DND-41 (cell line): Measurements from ENCODE around the gene SEC14L2.

Experiments
- EZH2 ChIP-seq: IDR thresholded peaks from 3 replicates; pipeline ENCODE4 v1.6.1; 2012; ENCODE audit warnings: borderline replicate concordance, low read depth, mild to moderate bottlenecking, moderate library complexity, low read length, inconsistent platforms; ENCODE audit not compliant: severe bottlenecking
- TF ChIP-seq, protein P1 (sequence below): IDR thresholded peaks from 2 replicates; pipeline ENCODE4 v1.5.1; 2012; ENCODE audit warnings: borderline replicate concordance, low read length, moderate library complexity, mild to moderate bottlenecking; ENCODE audit not compliant: poor library complexity, severe bottlenecking; ENCODE audit errors: extremely low read depth

DNA sequence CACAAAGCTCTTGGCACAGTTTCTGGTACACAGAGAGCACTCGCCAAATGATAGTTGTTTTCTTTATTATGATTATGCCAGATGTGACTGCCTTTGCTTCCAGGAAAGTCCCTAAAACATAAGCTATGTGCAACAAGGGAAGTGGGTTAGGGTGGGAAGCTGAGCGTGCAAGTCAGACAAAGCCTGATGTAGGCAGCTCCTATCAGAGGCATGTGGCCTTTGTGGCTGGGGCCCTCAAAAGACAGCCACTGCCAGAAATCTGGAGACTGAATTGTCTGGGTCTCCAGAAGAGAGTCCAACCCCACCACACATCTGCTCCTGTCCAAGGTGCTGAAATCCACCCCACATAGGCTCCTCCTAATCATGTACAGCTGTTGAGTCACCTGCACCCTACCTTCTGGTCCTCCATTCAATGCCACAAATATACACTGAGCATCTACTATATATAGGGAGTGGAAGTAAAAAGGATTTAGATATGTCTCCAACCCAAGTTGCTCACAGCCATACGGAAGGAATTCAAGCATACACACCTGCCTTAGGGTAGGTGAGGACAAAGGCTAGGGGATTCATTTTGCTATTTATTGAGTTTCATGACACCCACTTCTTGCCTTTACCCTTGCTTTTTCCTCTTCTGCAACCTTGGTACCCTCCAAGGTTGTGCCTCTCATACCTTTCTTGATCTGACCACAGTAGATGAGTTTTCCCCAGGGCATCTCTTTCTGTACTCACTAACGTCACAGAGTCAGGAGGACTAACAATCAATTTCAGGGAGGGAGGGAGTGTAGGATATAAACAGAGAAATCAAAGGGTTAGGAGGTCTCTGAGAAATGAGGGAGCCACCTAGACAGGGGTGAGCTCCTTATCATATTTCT, 62.6 kb downstream of the SEC14L2 start:
- TF ChIP-seq, protein P1, sequence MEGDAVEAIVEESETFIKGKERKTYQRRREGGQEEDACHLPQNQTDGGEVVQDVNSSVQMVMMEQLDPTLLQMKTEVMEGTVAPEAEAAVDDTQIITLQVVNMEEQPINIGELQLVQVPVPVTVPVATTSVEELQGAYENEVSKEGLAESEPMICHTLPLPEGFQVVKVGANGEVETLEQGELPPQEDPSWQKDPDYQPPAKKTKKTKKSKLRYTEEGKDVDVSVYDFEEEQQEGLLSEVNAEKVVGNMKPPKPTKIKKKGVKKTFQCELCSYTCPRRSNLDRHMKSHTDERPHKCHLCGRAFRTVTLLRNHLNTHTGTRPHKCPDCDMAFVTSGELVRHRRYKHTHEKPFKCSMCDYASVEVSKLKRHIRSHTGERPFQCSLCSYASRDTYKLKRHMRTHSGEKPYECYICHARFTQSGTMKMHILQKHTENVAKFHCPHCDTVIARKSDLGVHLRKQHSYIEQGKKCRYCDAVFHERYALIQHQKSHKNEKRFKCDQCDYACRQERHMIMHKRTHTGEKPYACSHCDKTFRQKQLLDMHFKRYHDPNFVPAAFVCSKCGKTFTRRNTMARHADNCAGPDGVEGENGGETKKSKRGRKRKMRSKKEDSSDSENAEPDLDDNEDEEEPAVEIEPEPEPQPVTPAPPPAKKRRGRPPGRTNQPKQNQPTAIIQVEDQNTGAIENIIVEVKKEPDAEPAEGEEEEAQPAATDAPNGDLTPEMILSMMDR, result no peak
- no peak for TF ChIP-seq EZH2
